Epidermal melanocyte (primary cell): ENCODE measurements around the gene CSK.
"Not testable (repeated sequence)": the region's sequence is repeated elsewhere in the genome, so short reads cannot be mapped to it uniquely, and the experiment has no call there.

Experiments
- DNase-seq: peaks from one replicate; pipeline ENCODE4 v3.0.0; 2011; ENCODE audit warnings: low spot score; ENCODE audit not compliant: insufficient read length

Gene CSK

DNA sequence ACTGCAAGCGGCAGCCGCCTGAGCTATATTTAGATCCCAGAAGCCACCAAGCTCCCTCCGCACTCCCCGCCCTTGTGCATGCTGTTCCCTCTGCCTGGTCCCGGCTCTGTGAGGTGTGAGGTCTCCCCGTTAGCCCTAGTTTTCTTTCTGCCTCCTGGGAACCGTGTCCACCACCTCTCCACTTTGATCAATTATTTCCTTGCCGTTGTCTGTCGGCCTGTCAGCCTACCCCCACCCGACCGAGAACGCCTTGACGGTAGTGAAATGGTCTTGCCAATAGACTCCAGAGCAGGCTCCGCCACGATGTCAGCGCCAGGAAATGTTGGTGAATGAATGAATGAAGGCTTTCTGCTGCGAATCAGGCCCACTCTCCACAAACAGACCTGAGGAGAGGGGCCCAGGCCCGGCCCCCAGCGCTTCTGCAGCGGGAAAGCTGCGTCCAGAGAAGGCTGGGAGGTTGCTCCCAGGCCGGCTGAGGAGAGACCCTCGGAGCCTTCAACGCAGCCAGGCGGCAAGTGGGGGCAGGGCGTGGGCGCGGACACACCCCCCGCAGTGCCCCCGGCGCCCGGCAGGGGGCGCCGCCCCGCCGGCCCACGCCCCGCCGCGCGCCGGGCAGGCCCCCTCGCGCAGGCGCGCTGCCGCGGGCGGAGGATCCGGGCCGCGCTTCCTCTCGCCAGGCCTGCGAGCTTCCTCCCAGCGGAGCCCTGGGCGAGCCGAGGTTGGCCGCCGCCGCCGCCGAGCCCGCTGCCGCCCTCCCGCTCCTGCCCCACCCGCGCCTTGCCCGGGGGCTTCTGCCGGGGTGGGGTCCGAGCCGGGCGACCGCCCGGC is at the start of gene CSK:
TSS of gene CSK (plus strand) at position 650 of the 828 bp plus-strand sequence. CDS start 16,218 bp downstream, outside the sequence.
- DNase-seq: peak; percentile 82

DNA sequence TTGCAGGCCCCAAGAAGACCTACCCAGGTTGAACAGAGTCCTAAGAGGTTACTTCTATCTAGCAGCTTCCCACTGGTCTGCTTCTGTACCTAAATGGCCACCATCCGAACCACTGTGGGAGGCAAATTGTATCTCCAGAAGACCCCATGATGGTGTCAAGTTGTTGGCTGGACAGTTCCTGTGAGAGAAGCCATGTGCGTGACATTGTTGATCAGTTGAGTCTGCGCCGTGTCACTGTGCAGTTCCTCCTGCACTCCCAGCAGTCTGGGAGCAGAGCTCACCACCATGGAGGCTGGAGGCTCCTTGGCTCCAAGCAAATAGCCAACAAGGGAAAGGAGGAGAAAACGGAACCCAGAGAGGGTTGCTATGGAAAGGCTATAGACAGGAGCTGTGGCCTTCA is 49.0 kb upstream of the CSK start:
- no peak for DNase-seq

DNA sequence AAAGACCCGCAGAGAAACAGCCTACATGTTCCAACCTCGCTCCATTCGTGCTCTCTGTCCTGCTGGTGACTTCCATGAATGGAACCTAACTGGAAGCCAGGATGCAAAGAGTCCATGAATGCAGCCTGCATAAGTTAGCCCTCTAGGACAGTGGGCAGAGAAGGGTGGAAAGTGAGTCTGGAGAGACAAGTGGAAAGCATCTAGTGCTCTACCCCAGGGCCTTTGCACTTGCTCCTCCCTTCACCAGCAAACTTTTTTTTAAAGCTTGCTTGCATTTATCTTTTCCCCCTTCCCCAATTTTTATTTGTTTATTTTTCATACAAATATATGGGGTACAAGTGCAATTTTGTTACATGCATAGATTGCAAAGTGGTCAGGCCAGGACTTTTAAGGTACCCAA is 48.6 kb upstream of the CSK start:
- DNase-seq: no peak

DNA sequence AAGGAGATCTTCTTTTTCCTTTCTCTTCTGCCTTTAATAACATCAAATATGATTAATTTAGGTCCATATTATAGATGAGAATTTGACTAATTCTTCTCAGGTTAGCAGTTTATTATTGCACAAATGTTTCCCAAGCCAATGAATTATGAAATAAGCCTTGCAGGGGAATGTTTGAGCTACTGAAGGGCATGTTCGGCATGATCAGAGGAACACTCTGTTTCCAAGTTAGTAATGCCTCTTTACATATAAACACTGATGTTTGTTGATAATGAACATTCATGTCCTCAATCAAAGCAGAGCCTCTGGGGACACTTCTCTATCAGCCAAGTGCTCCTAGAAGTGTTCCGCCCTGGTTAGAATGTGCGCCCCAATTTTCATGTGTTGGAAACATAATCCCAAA is 46.6 kb upstream of the CSK start:
- no peak for DNase-seq

DNA sequence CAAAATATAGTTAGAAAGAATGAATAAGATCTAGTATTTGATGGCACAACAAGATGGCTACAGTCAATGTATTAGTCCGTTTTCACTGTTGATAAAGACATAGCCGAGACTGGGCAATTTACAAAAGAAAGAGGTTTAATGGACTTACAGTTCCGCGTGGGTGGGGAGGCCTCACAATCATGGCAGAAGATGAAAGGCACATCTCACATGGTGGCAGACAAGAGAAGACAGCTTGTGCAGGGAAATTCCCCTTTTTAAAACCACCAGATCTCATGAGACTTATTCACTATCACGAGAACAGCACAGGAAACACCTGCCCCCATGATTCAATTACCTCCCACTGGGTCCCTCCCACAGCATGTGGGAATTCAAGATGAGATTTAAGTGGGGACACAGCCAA is 43.6 kb upstream of the CSK start:
- DNase-seq: not testable (repeated sequence)

DNA sequence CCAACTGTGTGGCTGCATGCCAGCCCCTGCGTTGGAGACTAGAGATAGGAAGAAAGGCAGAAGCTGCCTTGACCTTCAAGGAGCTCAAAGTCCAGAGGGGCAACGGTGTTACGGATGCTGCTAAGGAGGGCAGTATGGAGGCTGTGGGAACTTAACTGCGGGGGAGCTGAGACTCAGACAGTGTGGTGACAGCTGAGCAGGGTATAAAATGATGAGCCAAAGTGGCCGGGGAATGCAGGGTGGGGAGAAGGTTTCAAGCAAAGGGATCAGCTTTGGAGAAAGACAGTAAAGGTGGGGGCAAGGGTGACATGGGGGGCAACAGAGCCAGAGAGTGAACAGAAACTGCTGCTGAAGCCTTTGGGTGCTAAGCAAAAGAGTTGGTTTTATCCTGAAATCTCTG is 39.5 kb upstream of the CSK start:
- DNase-seq: no peak

DNA sequence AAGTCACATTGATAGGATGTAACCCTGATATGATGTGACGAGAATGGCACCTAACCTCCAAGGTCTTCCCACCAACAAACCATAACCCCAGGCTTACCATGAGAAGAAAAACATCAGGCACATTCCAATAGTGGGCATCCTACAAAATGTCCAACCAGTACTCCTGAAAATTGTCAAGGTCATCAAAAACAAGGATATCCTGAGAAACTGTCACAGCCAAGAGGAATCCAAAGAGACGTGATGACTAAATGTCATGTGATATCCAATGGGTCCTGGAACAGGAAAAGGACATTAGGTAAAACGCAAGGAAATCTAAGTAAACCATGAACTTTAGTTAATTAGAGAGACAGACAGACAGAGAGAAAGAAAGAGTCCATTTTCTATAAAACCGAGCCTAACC is 35.5 kb upstream of the CSK start:
- DNase-seq: no peak

DNA sequence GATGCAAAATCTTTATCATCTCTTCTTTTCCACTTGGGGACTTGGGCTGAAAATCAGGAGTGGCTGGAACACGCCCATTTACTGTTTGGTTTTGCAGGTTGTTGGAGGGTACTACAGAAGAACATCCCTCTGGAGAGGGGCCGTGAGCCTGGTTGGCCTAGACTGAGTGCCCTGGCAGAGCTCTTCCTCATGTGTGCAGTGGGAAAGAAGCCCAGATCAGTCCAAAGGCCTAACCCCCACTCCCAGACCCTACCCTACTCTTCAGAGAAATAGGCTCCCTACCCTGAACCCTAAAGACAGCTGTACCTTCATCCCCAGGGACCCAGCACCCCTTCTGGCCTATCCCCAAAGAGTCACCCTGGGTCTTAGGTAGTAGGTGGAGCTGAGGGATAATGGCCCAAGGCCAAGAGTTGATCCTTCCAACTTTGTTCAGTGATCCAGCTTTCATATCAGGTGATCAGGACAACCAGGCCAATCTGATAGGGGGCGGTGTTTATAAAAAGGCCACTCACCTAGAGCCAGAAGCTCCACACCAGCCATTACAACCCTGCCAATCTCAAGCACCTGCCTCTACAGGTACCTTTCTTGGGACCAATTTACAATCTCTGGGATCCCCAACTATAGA is 33.4 kb upstream of the CSK start, which contains the start of gene CYP1A2:
TSS of gene CYP1A2 (plus strand) at position 524 of the 625 bp plus-strand sequence. CDS start 894 bp downstream, outside the sequence.
- DNase-seq: no peak

DNA sequence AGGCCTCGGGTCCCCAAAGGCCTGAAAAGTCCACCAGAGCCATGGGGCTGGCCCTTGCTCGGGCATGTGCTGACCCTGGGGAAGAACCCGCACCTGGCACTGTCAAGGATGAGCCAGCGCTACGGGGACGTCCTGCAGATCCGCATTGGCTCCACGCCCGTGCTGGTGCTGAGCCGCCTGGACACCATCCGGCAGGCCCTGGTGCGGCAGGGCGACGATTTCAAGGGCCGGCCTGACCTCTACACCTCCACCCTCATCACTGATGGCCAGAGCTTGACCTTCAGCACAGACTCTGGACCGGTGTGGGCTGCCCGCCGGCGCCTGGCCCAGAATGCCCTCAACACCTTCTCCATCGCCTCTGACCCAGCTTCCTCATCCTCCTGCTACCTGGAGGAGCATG is 32.0 kb upstream of the CSK start:
- no peak for DNase-seq

DNA sequence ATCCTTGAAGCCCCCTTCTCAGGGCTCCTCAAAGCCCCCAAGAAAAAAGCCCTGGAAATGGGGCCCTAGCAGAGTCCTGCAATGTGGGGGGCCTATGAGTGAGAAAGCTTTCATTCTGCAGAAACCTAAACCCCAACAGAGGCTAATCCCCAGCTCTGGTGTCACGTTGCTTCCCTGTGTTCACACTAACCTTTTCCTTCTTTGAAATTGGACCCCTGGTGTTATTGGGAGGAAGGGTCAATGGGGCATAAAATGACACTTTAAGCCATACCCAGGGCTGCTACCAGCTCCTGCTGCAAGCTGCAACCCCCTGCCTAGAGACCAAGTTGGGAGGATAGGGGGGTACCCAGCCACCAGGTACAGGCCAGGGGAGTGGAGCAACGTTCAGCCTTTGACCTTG is 31.1 kb upstream of the CSK start:
- DNase-seq: no peak

DNA sequence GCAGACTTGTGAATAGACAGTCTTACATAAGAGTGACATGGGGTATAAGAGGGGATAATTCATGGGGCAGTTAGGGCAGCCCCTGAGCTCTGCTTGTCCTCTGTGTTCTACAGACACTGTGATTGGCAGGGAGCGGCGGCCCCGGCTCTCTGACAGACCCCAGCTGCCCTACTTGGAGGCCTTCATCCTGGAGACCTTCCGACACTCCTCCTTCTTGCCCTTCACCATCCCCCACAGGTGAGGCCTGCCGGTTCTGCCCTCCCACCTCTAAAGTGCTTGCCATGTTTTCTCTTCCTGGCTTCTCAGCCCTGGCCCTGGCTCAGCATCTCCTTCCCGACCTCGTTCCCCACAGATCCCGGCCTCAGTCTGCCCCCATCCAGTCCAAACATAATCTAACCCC is 29.9 kb upstream of the CSK start:
- no peak for DNase-seq

DNA sequence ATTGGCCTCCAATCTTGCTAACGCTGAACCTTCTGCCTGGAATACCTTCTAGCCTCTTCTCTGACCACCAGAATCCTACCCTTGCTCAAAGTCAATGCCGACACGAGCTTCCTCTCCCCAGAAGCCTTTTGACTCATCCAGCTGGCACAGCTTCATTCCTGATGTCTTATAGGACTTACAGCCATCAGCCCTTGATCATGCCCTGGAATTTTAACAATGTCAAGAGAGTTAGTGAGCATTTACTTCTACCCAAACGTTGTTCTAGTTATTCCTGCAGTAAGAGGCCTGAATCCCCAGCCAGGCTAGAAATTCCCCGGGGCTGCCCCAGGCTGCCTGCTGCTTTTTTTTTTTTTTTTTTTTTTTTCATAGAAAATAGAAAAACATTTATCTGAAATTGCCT is 29.3 kb upstream of the CSK start:
- DNase-seq: no peak

DNA sequence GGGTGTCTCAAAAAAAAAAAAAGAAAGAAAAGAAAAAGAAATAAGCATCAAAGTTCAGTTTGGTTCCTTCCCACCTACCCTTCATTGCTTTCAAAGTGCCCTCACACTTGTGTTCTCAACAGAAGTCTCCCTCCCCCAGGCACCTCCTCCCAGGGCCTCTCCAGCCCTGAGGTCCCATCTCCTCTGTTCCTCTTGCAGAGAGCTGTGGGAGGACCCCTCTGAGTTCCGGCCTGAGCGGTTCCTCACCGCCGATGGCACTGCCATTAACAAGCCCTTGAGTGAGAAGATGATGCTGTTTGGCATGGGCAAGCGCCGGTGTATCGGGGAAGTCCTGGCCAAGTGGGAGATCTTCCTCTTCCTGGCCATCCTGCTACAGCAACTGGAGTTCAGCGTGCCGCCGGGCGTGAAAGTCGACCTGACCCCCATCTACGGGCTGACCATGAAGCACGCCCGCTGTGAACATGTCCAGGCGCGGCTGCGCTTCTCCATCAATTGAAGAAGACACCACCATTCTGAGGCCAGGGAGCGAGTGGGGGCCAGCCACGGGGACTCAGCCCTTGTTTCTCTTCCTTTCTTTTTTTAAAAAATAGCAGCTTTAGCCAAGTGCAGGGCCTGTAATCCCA is 27.2 kb upstream of the CSK start:
- no peak for DNase-seq

DNA sequence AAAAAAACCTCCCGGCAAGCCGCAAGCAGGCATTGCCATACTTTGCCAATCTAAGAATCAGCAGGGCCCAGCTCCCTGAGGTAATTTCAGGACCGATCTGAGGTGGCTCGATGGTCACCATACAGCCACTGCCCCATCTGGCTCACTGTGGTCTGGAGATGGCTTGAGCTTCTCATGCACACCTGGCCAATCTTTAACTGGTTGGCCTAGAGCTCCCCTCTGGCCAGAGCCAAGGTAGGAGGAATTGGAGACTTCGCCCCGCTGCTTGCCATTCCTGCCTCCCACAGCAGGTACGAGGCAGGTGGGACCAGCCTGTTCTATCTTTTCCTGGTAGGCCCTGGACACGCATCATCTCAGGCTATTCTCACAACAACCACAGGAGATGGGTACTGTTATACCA is 23.1 kb upstream of the CSK start:
- DNase-seq: no peak

DNA sequence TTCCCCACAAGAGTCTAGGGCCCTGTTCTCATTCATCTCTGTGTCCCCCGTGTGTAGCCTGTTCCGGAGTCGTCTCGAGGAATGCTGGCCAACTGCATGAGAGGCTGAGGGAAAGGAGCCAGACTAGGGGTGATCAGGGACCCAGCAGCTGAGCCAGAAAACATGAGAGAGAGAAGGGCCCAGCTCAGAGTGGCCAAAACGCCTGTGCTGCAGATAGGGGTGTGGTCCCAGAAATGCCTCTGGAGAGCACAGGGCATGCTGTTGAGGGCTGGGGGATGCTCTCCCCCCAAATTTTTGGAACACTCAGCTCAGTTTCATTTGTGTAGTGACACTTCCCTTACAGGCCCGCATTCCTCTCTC is 19.1 kb upstream of the CSK start:
- DNase-seq: no peak

DNA sequence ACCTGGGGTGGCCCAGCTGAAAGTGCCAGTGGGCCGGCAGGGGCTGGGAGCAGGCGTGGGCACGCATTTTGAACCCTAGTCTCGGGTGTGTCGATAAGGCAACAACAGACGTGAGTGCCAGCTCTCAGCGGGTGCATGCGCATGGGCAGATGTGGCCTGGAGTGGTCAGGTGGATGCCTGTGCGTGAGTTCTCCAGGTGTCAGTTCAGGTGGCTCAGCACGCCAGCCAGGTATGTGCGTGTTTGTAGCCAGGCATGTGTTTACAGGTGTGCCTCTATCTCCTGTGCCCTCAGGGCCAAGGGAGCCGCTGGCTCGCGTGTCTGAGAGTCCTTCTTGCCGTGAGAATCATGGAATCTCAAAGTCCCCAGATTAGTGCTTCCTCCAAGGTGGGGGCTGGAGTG is 18.5 kb upstream of the CSK start:
- DNase-seq: no peak

DNA sequence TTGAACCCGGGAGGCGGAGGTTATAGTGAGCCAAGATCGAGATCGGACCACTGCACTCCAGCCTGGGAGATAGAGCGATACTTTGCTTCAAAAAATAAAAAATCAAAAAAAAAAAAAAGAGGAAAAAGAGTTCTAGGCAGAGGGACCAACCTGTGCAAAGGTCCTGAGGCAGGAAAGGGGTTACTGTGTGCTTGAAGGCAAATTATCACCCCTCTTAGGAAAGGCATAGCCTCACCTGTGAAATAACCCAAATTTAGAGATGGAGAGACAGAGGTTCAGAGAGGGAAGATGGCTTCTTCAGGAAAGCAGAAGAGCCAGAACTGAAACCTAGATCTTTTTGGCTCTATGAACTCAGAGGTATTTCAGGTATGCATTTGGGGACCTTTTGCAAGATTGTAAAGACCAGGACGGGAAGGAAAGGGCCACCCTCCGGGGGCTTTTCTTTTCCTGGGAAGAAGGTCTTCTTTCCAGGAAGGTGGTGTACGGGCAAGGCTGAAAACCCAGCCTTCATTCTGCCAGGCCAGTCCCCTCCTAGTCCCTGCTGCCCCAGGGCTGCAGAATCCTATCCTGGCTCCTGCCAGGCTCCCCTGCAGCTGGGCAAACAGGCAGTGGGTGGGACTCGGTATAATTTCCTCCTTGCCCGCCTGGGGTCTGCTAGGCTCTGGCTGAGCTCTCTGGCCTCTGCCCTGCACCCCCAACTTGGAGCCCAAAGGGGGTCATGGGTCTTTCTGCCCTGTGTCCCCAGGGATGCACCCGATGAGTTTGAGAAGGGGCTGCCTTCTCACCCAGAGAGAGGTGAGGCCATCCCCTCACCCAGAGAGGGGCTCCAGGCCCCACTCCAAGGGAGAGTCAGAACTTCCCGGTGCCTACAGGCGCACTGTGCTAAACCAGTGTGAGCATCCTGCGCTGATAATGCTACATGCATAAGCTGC is 14.4 kb upstream of the CSK start:
- DNase-seq: no peak

DNA sequence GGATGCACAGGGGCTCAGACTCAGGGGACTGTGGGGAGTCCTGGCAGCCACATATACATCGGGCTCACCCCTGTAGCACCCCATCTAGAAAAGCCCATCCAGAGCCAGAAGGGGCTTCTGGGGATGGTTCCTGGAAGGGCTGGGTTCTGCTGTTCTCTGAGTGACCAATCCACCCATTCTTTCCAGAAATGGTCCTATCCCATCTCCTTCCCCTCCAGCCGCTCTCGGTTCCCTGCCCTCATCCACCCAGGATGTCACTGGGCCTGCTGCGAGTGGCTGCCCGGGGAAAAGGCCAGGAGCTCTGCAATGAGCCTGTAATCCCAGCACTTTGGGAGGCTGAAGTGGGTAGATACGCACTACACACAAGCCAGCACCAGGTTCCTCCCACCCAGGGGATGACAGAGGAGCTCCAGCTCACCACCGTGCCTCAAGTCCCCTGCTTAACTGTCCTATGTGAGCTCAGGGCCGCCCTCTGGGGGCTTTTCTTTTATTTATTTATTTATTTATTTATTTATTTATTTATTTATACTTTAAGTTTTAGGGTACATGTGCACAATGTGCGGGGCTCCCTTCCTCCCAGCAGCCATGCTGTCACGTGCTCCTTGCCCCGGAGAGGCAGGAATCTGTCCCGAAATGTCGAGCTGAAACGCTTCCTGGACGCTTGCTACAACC is 13.6 kb upstream of the CSK start:
- DNase-seq: no peak

DNA sequence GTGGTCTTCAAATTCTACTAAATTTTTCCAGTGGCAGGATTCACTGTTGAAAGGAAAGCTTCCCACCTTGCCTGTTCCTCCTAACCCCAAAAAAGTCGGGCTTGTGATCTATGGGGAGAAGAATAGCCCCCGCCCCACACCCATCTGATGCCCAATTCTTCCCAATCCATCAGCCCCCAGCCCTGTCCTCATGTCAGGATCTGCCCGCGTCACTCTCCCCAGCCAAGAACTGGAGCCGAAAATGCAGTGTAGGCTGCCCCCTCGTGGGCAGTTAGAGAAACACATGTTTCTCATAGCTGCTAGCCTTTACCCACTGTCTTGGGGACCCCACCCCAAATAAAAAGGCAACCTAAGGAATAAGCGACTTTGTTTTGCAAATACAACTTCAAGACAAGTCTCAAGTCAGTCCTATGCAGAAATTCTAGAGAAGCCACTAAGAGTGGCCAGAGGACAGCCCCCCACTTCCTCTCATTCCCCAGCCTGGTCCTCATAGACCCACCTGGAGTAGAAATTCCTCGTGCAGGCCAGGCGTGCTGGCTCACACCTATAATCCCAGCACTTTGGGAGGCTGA is 13.0 kb upstream of the CSK start:
- peak; percentile 80 for DNase-seq

DNA sequence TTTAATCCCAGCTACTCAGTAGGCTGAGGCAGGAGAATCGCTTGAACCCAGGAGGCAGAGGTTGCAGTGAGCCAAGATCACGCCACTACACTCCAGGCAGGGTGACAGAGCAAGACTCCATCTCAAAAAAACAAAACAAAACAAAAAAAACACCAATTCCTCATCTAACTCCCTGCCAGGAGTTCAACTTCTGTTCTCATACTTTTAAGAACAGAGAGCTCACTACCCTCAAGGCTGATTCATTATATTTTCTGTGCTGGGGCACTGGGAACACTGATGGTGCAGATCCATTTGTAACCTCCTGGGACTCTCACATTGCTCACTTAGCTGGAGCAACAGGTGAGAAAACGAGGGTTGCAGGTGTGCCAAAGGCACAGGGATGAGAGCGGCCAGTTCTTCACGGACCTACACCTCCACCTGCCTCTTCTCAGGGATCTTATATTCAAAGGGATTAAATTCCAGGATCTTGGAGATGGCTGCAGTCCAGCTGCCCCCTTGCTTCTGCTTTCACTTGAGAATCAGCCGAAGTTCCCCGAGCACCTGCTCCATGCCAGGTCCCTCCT is 12.3 kb upstream of the CSK start:
- no peak for DNase-seq
